Keratinocyte (primary cell): ENCODE results near the gene MESD. TPM values are rescaled to one million over a fixed set of nuclear protein-coding genes. Genes with fewer than 3 reads are reported as not detected.

Source experiments
- DNase-seq: peaks from one replicate; pipeline ENCODE4 v3.0.0-alpha.2; 2011; ENCODE audit warnings: low read depth, missing footprints, low spot score
- FAIRE-seq: peaks from 2 replicates; lab custom pipeline; 2011; peaks lifted over from hg19 to GRCh38; lab: Jason Lieb, UNC
- H2AFZ ChIP-seq: 2 replicates; pipeline ENCODE4 v1.6.0; 2012; ENCODE audit warnings: low read length, control low read depth, inconsistent platforms; ENCODE audit not compliant: control insufficient read depth
- H3K27ac ChIP-seq: 2 replicates; pipeline ENCODE4 v1.5.1; 2011; ENCODE audit warnings: low read length; ENCODE audit not compliant: control insufficient read depth, insufficient read depth
- H3K27me3 ChIP-seq: 3 replicates; pipeline ENCODE4 v1.6.0; 2011; ENCODE audit warnings: low read length; ENCODE audit not compliant: control insufficient read depth, insufficient read depth; ENCODE audit errors: extremely low read depth
- H3K36me3 ChIP-seq, 2 experiments: 2 replicates in 1 of 2; 3 replicates in 1 of 2; pipeline ENCODE4 v1.5.1; 2011; ENCODE audit warnings: low read length in 2 of 2, mild to moderate bottlenecking in 1 of 2; ENCODE audit not compliant: control insufficient read depth in 2 of 2, insufficient read depth in 2 of 2; ENCODE audit errors: extremely low read depth in 1 of 2
- H3K4me1 ChIP-seq: 3 replicates; pipeline ENCODE4 v1.5.1; 2011; ENCODE audit warnings: low read length; ENCODE audit not compliant: control insufficient read depth, insufficient read depth; ENCODE audit errors: extremely low read depth
- H3K4me2 ChIP-seq: 3 replicates; pipeline ENCODE4 v1.6.0; 2011; ENCODE audit warnings: low read depth, low read length; ENCODE audit not compliant: control insufficient read depth, insufficient read depth; ENCODE audit errors: extremely low read depth
- H3K4me3 ChIP-seq, 3 experiments: fragments of 200-600 bp in 1 of 3; sonication (generic) in 1 of 3; 2 replicates in 2 of 3; 3 replicates in 1 of 3; pipeline ENCODE4 v1.5.1; 2011 to 2016; ENCODE audit warnings: low read length in 3 of 3, mild to moderate bottlenecking in 3 of 3, control low read depth in 2 of 3, inconsistent platforms in 1 of 3, low read depth in 1 of 3, mixed read lengths in 1 of 3, mixed run types in 1 of 3, moderate library complexity in 1 of 3; ENCODE audit not compliant: control insufficient read depth in 2 of 3, insufficient read depth in 2 of 3; ENCODE audit errors: extremely low read depth in 1 of 3
- H3K79me2 ChIP-seq: 2 replicates; pipeline ENCODE4 v1.6.0; 2012; ENCODE audit warnings: low read length; ENCODE audit not compliant: control insufficient read depth, insufficient read depth
- H3K9ac ChIP-seq: 3 replicates; pipeline ENCODE4 v1.6.0; 2011; ENCODE audit warnings: low read length; ENCODE audit not compliant: control insufficient read depth, insufficient read depth; ENCODE audit errors: extremely low read depth
- H3K9me1 ChIP-seq: 3 replicates; pipeline ENCODE4 v1.6.0; 2011; ENCODE audit warnings: low read length; ENCODE audit not compliant: control insufficient read depth, insufficient read depth; ENCODE audit errors: extremely low read depth
- H3K9me3 ChIP-seq: 2 replicates; pipeline ENCODE4 v1.5.1; 2012; ENCODE audit warnings: low read depth, low read length; ENCODE audit not compliant: control insufficient read depth
- H4K20me1 ChIP-seq: 3 replicates; pipeline ENCODE4 v1.6.0; 2011; ENCODE audit warnings: low read length; ENCODE audit not compliant: control insufficient read depth, insufficient read depth; ENCODE audit errors: extremely low read depth
- EZH2 ChIP-seq: IDR thresholded peaks from one replicate; pipeline ENCODE4 v1.6.1; 2012; ENCODE audit warnings: inconsistent platforms, mild to moderate bottlenecking, low read length, moderate library complexity
- dilution Hi-C: fragments of 300-500 bp; cut with MboI; formaldehyde crosslinking; loops from one replicate; pipeline ENCODE4 v1.7.0; 2020; ENCODE audit warnings: low sequenced_read_pairs; ENCODE audit not compliant: extremely low pct_ligation_motif_present
- polyA plus RNA-seq, 5 experiments: library from polyadenylated mRNA; depleted of rRNA in 3 of 5; stranded (reverse) in 3 of 5; stranded (forward) in 1 of 5; unstranded in 1 of 5; fragments of >200 nt; gene quantifications; 1 replicate in 1 of 5; 2 replicates in 3 of 5; 3 replicates in 1 of 5; pipeline versions ENCODE4 v1.2.1 to v1.2.3, GENCODE V29; 2011 to 2012; ENCODE audit warnings: missing spikeins in 2 of 5, low read depth in 1 of 5, low replicate concordance in 1 of 5
- TF ChIP-seq, protein P1 (sequence below), 3 experiments: IDR thresholded peaks in 1 of 3; conservative IDR thresholded peaks in 1 of 3; optimal IDR thresholded peaks in 1 of 3; 2 replicates in 2 of 3; 3 replicates in 1 of 3; pipeline versions ENCODE3 to v1.5.1; 2011; ENCODE audit warnings: low read length in 3 of 3, mild to moderate bottlenecking in 3 of 3, moderate library complexity in 2 of 3, control low read depth in 1 of 3, inconsistent platforms in 1 of 3; ENCODE audit not compliant: insufficient read depth in 2 of 3; ENCODE audit errors: extremely low read depth in 1 of 3

Gene MESD
- polyA plus RNA-seq, 1 donor (not counting 4 experiments of a cell fraction or from before 2014, with no cell fraction given) = 18.7 TPM

DNA sequence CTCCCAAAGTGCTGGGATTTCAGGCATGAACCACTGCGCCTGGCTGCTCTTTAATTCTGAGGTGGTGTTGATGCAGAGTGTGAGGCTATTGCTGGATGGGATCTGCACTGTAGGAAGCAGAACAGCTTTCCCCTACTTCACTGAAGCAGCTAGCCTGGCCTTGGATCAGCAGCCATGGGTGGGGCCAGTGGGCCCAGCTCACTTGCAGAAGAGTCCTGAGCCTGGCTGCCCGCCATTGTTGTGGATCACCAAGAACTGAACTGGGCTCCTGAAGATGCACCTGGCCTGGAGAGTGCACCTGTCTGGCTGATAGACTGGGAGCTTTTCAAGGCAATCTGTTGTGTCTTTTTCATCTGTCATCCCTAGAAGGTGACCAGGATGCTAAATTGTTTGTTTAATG, 23.0 kb upstream of the MESD start:
- no peaks in the 10 kb centered on the region for H3K79me2 ChIP-seq
- dilution Hi-C loops = no loop called here
- FAIRE-seq = no peak

DNA sequence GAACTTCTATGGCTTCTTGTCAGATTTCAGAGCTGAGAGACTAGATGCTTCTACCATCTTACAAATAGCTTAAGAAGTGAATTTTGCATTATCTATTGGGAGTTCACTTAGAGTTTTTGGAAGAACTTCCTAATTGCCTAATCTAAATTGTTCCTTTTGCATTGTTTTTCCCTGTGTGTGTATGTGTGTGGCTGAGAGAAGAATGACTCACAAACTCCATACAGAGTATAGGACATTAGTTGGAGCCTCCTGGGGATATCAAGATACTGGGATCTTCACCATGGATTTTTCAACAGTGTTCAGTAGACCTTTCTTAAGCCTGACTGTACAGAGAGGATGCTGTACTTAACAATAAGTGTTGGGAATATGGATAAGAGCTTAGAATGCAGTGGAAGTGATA, 22.0 kb upstream of the MESD start:
- no peaks in the 10 kb centered on the region for H3K79me2 ChIP-seq
- FAIRE-seq (no peak), DNase-seq (no peak)
- no peaks in the 10 kb centered on the region for H3K9me1 ChIP-seq
- H3K4me1 ChIP-seq = no peaks in the 10 kb centered on the region
- H2AFZ ChIP-seq = no peak overlapping the region
- dilution Hi-C loops = no loop called here
- no peaks in the 10 kb centered on the region for H3K9me3 ChIP-seq
- H3K27ac ChIP-seq = no peak overlapping the region
- H3K27me3 ChIP-seq = no peaks in the 10 kb centered on the region
- H3K4me3 ChIP-seq = no peak overlapping the region
- no peak overlapping the region for H3K9ac ChIP-seq
- H3K4me2 ChIP-seq = no peak overlapping the region
- no peaks in the 10 kb centered on the region for H3K36me3 ChIP-seq
- H4K20me1 ChIP-seq = no peaks in the 10 kb centered on the region
- TF ChIP-seq, protein P1, sequence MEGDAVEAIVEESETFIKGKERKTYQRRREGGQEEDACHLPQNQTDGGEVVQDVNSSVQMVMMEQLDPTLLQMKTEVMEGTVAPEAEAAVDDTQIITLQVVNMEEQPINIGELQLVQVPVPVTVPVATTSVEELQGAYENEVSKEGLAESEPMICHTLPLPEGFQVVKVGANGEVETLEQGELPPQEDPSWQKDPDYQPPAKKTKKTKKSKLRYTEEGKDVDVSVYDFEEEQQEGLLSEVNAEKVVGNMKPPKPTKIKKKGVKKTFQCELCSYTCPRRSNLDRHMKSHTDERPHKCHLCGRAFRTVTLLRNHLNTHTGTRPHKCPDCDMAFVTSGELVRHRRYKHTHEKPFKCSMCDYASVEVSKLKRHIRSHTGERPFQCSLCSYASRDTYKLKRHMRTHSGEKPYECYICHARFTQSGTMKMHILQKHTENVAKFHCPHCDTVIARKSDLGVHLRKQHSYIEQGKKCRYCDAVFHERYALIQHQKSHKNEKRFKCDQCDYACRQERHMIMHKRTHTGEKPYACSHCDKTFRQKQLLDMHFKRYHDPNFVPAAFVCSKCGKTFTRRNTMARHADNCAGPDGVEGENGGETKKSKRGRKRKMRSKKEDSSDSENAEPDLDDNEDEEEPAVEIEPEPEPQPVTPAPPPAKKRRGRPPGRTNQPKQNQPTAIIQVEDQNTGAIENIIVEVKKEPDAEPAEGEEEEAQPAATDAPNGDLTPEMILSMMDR (optimal IDR thresholded peaks at IDR 0.05 in 1 of 3, IDR thresholded peaks at IDR 0.05 in 1 of 3, conservative IDR thresholded peaks at IDR 0.05 in 1 of 3; ENCODE audit: extremely low read depth in 1 of 3, insufficient read depth in 2 of 3, low read length in 3 of 3) = no peak
- TF ChIP-seq EZH2 = no peak

More for the DNA sequence above, 23.0 kb upstream of the MESD start:
- no peaks in the 10 kb centered on the region for H3K4me1 ChIP-seq
- no peak overlapping the region for H2AFZ ChIP-seq
- DNase-seq = no peak
- H3K36me3 ChIP-seq = no peaks in the 10 kb centered on the region
- H4K20me1 ChIP-seq = no peaks in the 10 kb centered on the region
- H3K27ac ChIP-seq = no peak overlapping the region
- H3K4me2 ChIP-seq = no peak overlapping the region
- no peak overlapping the region for H3K4me3 ChIP-seq
- no peaks in the 10 kb centered on the region for H3K27me3 ChIP-seq
- no peak overlapping the region for H3K9ac ChIP-seq
- no peaks in the 10 kb centered on the region for H3K9me3 ChIP-seq
- TF ChIP-seq, protein P1 (optimal IDR thresholded peaks at IDR 0.05 in 1 of 3, IDR thresholded peaks at IDR 0.05 in 1 of 3, conservative IDR thresholded peaks at IDR 0.05 in 1 of 3; ENCODE audit: extremely low read depth in 1 of 3, insufficient read depth in 2 of 3, low read length in 3 of 3) = no peak
- no peak for TF ChIP-seq EZH2
- H3K9me1 ChIP-seq = no peaks in the 10 kb centered on the region
